Measurements from ENCODE around the gene MUC5AC.
"Not testable (repeated sequence)": the region's sequence is repeated elsewhere in the genome, so short reads cannot be mapped to it uniquely, and the experiment has no call there.

Gene MUC5AC

GRCh38 chr11:1239596-1240205 lies 81.9 kb downstream of the MUC5AC start:
- no peak for TF ChIP-seq CTCF (IDR thresholded peaks at IDR 0.05; ENCODE audit: low read depth, low read length)
- TF ChIP-seq EZH2phosphoT487 (IDR thresholded peaks at IDR 0.05; ENCODE audit: low read depth): no peak
- Histone ChIP-seq H3K4me3 (ENCODE audit: low read length) (no peak overlapping the region), H4K20me1 (ENCODE audit: insufficient read depth, low read length) (no peaks in the 10 kb centered on the region)

GRCh38 chr11:1240771-1241170 lies 83.0 kb downstream of the MUC5AC start:
- Histone ChIP-seq H3K27me3 (ENCODE audit: low read depth, low read length) (no peaks in the 10 kb centered on the region), H3K4me1 (ENCODE audit: low read length) (no peaks in the 10 kb centered on the region), H3K27ac (ENCODE audit: low read length) (no peak overlapping the region), H3K9me3 (ENCODE audit: insufficient read depth, low read length) (no peaks in the 10 kb centered on the region), H3K4me2 (ENCODE audit: low read length) (no peak overlapping the region), H3K9ac (ENCODE audit: low read length) (no peak overlapping the region), H4K20me1 (ENCODE audit: insufficient read depth, low read length) (no peaks in the 10 kb centered on the region), H3K79me2 (ENCODE audit: low read length) (no peaks in the 10 kb centered on the region), H2AFZ (ENCODE audit: low read depth, low read length) (no peak overlapping the region), H3K36me3 (replicated peaks; ENCODE audit: low read depth, low read length) (no peaks in the 10 kb centered on the region), H3K4me3 (ENCODE audit: low read length) (no peak overlapping the region)
- TF ChIP-seq CTCF (IDR thresholded peaks at IDR 0.05; ENCODE audit: low read depth, low read length) (no peak), EZH2phosphoT487 (IDR thresholded peaks at IDR 0.05; ENCODE audit: low read depth) (no peak)

More at GRCh38 chr11:1239596-1240205, 81.9 kb downstream of the MUC5AC start:
- no peak overlapping the region for H3K4me2 ChIP-seq (ENCODE audit: low read length)
- H3K9me3 ChIP-seq (ENCODE audit: insufficient read depth, low read length): no peaks in the 10 kb centered on the region
- H3K9ac ChIP-seq (ENCODE audit: low read length): no peak overlapping the region
- no peaks in the 10 kb centered on the region for H3K4me1 ChIP-seq (ENCODE audit: low read length)
- H2AFZ ChIP-seq (ENCODE audit: low read depth, low read length): no peak overlapping the region
- H3K27me3 ChIP-seq (ENCODE audit: low read depth, low read length): no peaks in the 10 kb centered on the region
- no peaks in the 10 kb centered on the region for H3K79me2 ChIP-seq (ENCODE audit: low read length)
- no peak overlapping the region for H3K27ac ChIP-seq (ENCODE audit: low read length)
- no peaks in the 10 kb centered on the region for H3K36me3 ChIP-seq (replicated peaks; ENCODE audit: low read depth, low read length)

- H3K9ac ChIP-seq (ENCODE audit: low read length): no peak overlapping the region
- no peaks in the 10 kb centered on the region for H3K9me3 ChIP-seq (ENCODE audit: insufficient read depth, low read length)
- H3K4me2 ChIP-seq (ENCODE audit: low read length): no peak overlapping the region
- H3K79me2 ChIP-seq (ENCODE audit: low read length): no peaks in the 10 kb centered on the region
- H2AFZ ChIP-seq (ENCODE audit: low read depth, low read length): no peak overlapping the region
- no peaks in the 10 kb centered on the region for H3K27me3 ChIP-seq (ENCODE audit: low read depth, low read length)
- no peaks in the 10 kb centered on the region for H3K36me3 ChIP-seq (replicated peaks; ENCODE audit: low read depth, low read length)
- no peak overlapping the region for H3K4me3 ChIP-seq (ENCODE audit: low read length)
- no peak for TF ChIP-seq CTCF (IDR thresholded peaks at IDR 0.05; ENCODE audit: low read depth, low read length)
- TF ChIP-seq EZH2phosphoT487 (IDR thresholded peaks at IDR 0.05; ENCODE audit: low read depth): no peak
- H4K20me1 ChIP-seq (ENCODE audit: insufficient read depth, low read length): no peaks in the 10 kb centered on the region
- H3K4me1 ChIP-seq (ENCODE audit: low read length): no peaks in the 10 kb centered on the region
- no peak overlapping the region for H3K27ac ChIP-seq (ENCODE audit: low read length)
Measured at GRCh38 chr11:1241706-1242105, 84.0 kb downstream of the MUC5AC start.

DNA sequence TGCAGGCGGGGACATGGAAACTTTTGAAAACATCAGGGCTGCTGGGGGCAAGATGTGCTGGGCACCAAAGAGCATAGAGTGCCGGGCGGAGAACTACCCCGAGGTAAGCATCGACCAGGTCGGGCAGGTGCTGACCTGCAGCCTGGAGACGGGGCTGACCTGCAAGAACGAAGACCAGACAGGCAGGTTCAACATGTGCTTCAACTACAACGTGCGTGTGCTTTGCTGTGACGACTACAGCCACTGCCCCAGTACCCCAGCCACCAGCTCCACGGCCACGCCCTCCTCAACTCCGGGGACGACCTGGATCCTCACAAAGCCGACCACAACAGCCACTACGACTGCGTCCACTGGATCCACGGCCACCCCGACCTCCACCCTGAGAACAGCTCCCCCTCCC lies 84.5 kb downstream of the MUC5AC start:
- no peak overlapping the region for H3K27ac ChIP-seq (ENCODE audit: low read length)
- H3K79me2 ChIP-seq (ENCODE audit: low read length): no peaks in the 10 kb centered on the region
- no peak for TF ChIP-seq CTCF (IDR thresholded peaks at IDR 0.05; ENCODE audit: low read depth, low read length)
- TF ChIP-seq EZH2phosphoT487 (IDR thresholded peaks at IDR 0.05; ENCODE audit: low read depth): no peak
- no peaks in the 10 kb centered on the region for H4K20me1 ChIP-seq (ENCODE audit: insufficient read depth, low read length)
- H3K4me1 ChIP-seq (ENCODE audit: low read length): no peaks in the 10 kb centered on the region
- no peak overlapping the region for H3K4me3 ChIP-seq (ENCODE audit: low read length)
- no peak overlapping the region for H3K9ac ChIP-seq (ENCODE audit: low read length)
- H3K9me3 ChIP-seq (ENCODE audit: insufficient read depth, low read length): no peaks in the 10 kb centered on the region
- no peak overlapping the region for H3K4me2 ChIP-seq (ENCODE audit: low read length)
- no peak overlapping the region for H2AFZ ChIP-seq (ENCODE audit: low read depth, low read length)
- no peaks in the 10 kb centered on the region for H3K27me3 ChIP-seq (ENCODE audit: low read depth, low read length)
- no peaks in the 10 kb centered on the region for H3K36me3 ChIP-seq (replicated peaks; ENCODE audit: low read depth, low read length)

DNA sequence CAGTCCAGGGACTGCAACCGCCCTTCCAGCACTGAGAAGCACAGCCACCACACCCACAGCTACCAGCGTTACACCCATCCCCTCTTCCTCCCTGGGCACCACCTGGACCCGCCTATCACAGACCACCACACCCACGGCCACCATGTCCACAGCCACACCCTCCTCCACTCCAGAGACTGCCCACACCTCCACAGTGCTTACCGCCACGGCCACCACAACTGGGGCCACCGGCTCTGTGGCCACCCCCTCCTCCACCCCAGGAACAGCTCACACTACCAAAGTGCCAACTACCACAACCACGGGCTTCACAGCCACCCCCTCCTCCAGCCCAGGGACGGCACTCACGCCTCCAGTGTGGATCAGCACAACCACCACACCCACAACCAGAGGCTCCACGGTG lies 85.0 kb downstream of the MUC5AC start:
- H2AFZ ChIP-seq (ENCODE audit: low read depth, low read length); H3K4me3 ChIP-seq (ENCODE audit: low read length); H4K20me1 ChIP-seq (ENCODE audit: insufficient read depth, low read length); H3K4me2 ChIP-seq (ENCODE audit: low read length); H3K4me1 ChIP-seq (ENCODE audit: low read length); H3K9me3 ChIP-seq (ENCODE audit: insufficient read depth, low read length); H3K27ac ChIP-seq (ENCODE audit: low read length); H3K27me3 ChIP-seq (ENCODE audit: low read depth, low read length); H3K9ac ChIP-seq (ENCODE audit: low read length); H3K79me2 ChIP-seq (ENCODE audit: low read length); H3K36me3 ChIP-seq (replicated peaks; ENCODE audit: low read depth, low read length): not testable (repeated sequence)

- H3K9ac ChIP-seq (ENCODE audit: low read length); H3K4me2 ChIP-seq (ENCODE audit: low read length); H3K27ac ChIP-seq (ENCODE audit: low read length); H2AFZ ChIP-seq (ENCODE audit: low read depth, low read length); H3K27me3 ChIP-seq (ENCODE audit: low read depth, low read length); H3K9me3 ChIP-seq (ENCODE audit: insufficient read depth, low read length); H3K4me1 ChIP-seq (ENCODE audit: low read length); H4K20me1 ChIP-seq (ENCODE audit: insufficient read depth, low read length); H3K79me2 ChIP-seq (ENCODE audit: low read length); H3K4me3 ChIP-seq (ENCODE audit: low read length); H3K36me3 ChIP-seq (replicated peaks; ENCODE audit: low read depth, low read length): not testable (repeated sequence)
Measured at GRCh38 chr11:1243521-1243920, 85.8 kb downstream of the MUC5AC start.
